Mammary epithelial cell (primary cell): Measurements from ENCODE around the gene ADCY5.

Experiments used
- EZH2 ChIP-seq: IDR thresholded peaks from 2 replicates; pipeline ENCODE4 v1.6.1; 2012; ENCODE audit warnings: low read length, inconsistent platforms, borderline replicate concordance
- TF ChIP-seq, protein P1 (sequence below), 2 donors: IDR thresholded peaks in 1 of 2; conservative IDR thresholded peaks in 1 of 2; 2 replicates each; pipeline ENCODE4 v1.5.1; 2011 to 2012; ENCODE audit warnings: inconsistent platforms in 2 of 2, low read length in 2 of 2, mild to moderate bottlenecking in 2 of 2, control low read depth in 1 of 2, low read depth in 1 of 2; ENCODE audit not compliant: insufficient read depth in 1 of 2; ENCODE audit errors: extremely low read depth in 1 of 2

- TF ChIP-seq EZH2: no peak
- TF ChIP-seq, protein P1, sequence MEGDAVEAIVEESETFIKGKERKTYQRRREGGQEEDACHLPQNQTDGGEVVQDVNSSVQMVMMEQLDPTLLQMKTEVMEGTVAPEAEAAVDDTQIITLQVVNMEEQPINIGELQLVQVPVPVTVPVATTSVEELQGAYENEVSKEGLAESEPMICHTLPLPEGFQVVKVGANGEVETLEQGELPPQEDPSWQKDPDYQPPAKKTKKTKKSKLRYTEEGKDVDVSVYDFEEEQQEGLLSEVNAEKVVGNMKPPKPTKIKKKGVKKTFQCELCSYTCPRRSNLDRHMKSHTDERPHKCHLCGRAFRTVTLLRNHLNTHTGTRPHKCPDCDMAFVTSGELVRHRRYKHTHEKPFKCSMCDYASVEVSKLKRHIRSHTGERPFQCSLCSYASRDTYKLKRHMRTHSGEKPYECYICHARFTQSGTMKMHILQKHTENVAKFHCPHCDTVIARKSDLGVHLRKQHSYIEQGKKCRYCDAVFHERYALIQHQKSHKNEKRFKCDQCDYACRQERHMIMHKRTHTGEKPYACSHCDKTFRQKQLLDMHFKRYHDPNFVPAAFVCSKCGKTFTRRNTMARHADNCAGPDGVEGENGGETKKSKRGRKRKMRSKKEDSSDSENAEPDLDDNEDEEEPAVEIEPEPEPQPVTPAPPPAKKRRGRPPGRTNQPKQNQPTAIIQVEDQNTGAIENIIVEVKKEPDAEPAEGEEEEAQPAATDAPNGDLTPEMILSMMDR (conservative IDR thresholded peaks at IDR 0.05 in 1 of 2, IDR thresholded peaks at IDR 0.05 in 1 of 2; ENCODE audit: extremely low read depth in 1 of 2, insufficient read depth in 1 of 2, low read depth in 1 of 2, low read length in 2 of 2): no peak
These were observed 55.8 kb downstream of the ADCY5 start for GRCh38 chr3:123392871-123393620.
